ENCODE results near the gene KRI1. TPM values are rescaled to one million over a fixed set of nuclear protein-coding genes. Genes with fewer than 3 reads are reported as not detected.
"Not testable (repeated sequence)": the region's sequence is repeated elsewhere in the genome, so short reads cannot be mapped to it uniquely, and the experiment has no call there.

KRI1 gene
- total RNA-seq, 2 donors from 2014 or later: 14.4 to 37.7 TPM

- H3K4me1 ChIP-seq (ENCODE audit: control insufficient read depth in 1 of 2, low read depth in 2 of 2): peaks cover 0 to 6% of the 10 kb centered on the region in 2 donors
- H3K27me3 ChIP-seq (replicated peaks; ENCODE audit: insufficient read depth): no peaks in the 10 kb centered on the region
- H3K27ac ChIP-seq: no peak overlapping the region
- DNase-seq (ENCODE audit: low spot score): no peak
- H3K36me3 ChIP-seq: no peaks in the 10 kb centered on the region
- no peaks in the 10 kb centered on the region for H3K9me3 ChIP-seq
- no peak for ATAC-seq (ENCODE audit: insufficient number of reproducible peaks, low FRiP score, low read depth)
- no peak overlapping the region for H3K4me3 ChIP-seq
- TF ChIP-seq, protein P1, sequence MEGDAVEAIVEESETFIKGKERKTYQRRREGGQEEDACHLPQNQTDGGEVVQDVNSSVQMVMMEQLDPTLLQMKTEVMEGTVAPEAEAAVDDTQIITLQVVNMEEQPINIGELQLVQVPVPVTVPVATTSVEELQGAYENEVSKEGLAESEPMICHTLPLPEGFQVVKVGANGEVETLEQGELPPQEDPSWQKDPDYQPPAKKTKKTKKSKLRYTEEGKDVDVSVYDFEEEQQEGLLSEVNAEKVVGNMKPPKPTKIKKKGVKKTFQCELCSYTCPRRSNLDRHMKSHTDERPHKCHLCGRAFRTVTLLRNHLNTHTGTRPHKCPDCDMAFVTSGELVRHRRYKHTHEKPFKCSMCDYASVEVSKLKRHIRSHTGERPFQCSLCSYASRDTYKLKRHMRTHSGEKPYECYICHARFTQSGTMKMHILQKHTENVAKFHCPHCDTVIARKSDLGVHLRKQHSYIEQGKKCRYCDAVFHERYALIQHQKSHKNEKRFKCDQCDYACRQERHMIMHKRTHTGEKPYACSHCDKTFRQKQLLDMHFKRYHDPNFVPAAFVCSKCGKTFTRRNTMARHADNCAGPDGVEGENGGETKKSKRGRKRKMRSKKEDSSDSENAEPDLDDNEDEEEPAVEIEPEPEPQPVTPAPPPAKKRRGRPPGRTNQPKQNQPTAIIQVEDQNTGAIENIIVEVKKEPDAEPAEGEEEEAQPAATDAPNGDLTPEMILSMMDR (IDR thresholded peaks at IDR 0.05): no peak
Measured at GRCh38 chr19:10537668-10538067, 28.1 kb downstream of the KRI1 start.

GRCh38 chr19:10535613-10536012 lies 30.2 kb downstream of the KRI1 start:
- ATAC-seq (ENCODE audit: insufficient number of reproducible peaks, low FRiP score, low read depth) (no peak), DNase-seq (ENCODE audit: low spot score) (no peak)
- H3K36me3 ChIP-seq: no peaks in the 10 kb centered on the region
- no peak overlapping the region for H3K4me3 ChIP-seq
- TF ChIP-seq, protein P1 (IDR thresholded peaks at IDR 0.05): no peak
- H3K27ac ChIP-seq: no peak overlapping the region
- H3K27me3 ChIP-seq (replicated peaks; ENCODE audit: insufficient read depth): no peaks in the 10 kb centered on the region
- peaks cover 0 to 6% of the 10 kb centered on the region in 2 donors for H3K4me1 ChIP-seq (ENCODE audit: control insufficient read depth in 1 of 2, low read depth in 2 of 2)
- no peaks in the 10 kb centered on the region for H3K9me3 ChIP-seq

DNA sequence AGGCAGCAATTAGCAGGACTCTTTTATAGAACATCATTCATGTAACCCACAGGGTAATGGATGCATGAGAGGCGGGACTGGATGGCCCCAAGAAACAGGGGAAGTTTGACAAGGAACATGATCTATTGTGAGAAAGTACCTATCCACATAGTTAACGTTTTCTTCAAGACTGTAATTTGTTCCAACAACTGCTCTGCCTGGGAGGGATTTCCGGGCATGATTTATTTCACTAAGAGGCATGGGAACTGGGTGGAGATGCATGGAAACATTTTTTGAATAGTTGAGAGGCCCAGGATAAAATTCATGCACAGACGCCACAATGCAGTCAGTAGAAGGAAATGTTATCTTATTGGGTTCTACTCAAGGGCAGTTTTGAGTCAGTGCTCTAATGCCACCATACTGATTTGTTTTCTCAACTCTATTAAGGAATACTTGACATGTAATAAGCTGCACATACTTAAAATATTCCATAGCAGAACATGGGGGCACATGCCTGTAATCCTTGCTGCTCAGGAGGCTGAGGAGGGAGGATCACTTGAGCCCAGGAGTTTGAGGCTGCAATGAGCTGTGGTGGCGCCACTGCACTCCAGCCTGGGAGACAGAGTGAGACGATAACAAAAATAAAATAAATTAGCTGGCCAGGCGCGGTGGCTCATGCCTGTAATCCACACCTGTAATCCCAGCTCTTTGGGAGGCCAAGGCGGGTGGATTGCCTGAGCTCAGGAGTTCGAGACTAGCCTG lies 32.0 kb downstream of the KRI1 start:
- ATAC-seq (ENCODE audit: insufficient number of reproducible peaks, low FRiP score, low read depth) (peak; percentile 55), DNase-seq (ENCODE audit: low spot score) (no peak)
- Histone ChIP-seq H3K27ac (peak overlapping the region in 1 of 2 donors; percentile 60), H3K4me1 (ENCODE audit: control insufficient read depth in 1 of 2, low read depth in 2 of 2) (peaks cover 0 to 6% of the 10 kb centered on the region in 2 donors), H3K4me3 (no peak overlapping the region), H3K36me3 (no peaks in the 10 kb centered on the region), H3K27me3 (replicated peaks; ENCODE audit: insufficient read depth) (no peaks in the 10 kb centered on the region), H3K9me3 (no peaks in the 10 kb centered on the region)
- TF ChIP-seq, protein P1 (IDR thresholded peaks at IDR 0.05): no peak

DNA sequence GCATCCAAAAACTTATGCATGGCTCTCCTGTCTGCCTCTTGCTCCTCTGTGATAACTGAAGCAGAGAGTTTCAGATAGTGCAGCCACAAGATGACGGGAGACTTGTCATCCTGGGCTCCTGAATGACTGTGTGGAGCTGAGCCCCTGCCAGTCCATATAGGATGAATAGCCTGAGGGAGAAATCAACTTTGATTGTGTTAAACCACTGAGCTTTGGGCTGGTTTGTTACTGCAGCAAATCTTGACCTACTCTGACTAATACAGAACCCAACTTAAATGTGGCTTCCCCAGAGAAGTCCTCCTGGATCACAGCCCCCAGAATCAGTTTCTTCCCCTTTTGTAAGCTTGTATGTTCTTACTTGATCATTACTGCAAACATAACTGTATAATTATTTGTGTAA lies 33.4 kb downstream of the KRI1 start:
- Histone ChIP-seq H3K27me3 (replicated peaks; ENCODE audit: insufficient read depth) (no peaks in the 10 kb centered on the region), H3K4me3 (no peak overlapping the region), H3K9me3 (no peaks in the 10 kb centered on the region), H3K4me1 (ENCODE audit: control insufficient read depth in 1 of 2, low read depth in 2 of 2) (peaks cover 0 to 6% of the 10 kb centered on the region in 2 donors), H3K36me3 (no peaks in the 10 kb centered on the region), H3K27ac (no peak overlapping the region)
- ATAC-seq (ENCODE audit: insufficient number of reproducible peaks, low FRiP score, low read depth) (no peak), DNase-seq (ENCODE audit: low spot score) (no peak)
- TF ChIP-seq, protein P1 (IDR thresholded peaks at IDR 0.05): no peak

DNA sequence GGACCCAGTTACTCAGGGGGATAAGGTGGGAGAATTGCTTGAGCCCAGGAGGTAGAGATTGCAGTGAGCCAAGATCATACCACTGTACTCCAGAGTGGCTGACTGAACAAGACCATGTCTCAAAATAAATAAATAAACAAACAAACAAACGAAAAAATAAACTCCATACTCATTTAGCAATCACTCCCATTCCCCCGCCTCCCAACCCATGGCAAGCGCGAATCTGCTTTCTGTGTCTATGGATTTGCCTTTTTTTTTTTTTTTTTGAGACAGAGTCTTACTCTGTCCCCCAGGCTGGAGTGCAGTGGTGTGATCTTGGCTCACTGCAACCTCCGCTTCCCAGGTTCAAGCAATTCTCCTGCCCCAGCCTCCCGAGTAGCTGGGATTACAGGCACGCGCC lies 38.9 kb downstream of the KRI1 start:
- H3K9me3 ChIP-seq; H3K27me3 ChIP-seq (replicated peaks; ENCODE audit: insufficient read depth); H3K27ac ChIP-seq; H3K4me3 ChIP-seq; DNase-seq (ENCODE audit: low spot score); H3K4me1 ChIP-seq (ENCODE audit: control insufficient read depth in 1 of 2, low read depth in 2 of 2); H3K36me3 ChIP-seq; ATAC-seq (ENCODE audit: insufficient number of reproducible peaks, low FRiP score, low read depth): not testable (repeated sequence)

DNA sequence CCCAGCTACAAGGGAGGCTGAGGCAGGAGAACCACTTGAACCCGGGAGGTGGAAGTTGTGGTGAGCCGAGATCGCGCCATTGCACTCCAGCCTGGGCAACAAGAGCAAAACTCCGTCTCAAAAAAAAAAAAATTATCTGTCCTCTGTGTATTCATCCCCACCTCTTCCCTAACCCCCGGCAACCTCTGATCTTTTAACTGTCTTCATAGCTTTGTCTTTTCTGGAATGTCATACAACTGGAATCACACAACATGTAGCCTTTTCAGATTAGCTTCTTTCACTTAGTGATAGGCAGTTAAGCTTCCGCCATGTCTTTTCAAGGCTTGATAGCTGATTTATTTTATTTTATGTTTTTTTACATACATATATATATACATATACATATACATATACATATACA lies 40.2 kb downstream of the KRI1 start:
- Histone ChIP-seq H3K27me3 (replicated peaks; ENCODE audit: insufficient read depth) (no peaks in the 10 kb centered on the region), H3K4me3 (no peak overlapping the region), H3K4me1 (ENCODE audit: control insufficient read depth in 1 of 2, low read depth in 2 of 2) (no peaks in the 10 kb centered on the region), H3K9me3 (no peaks in the 10 kb centered on the region), H3K27ac (no peak overlapping the region), H3K36me3 (no peaks in the 10 kb centered on the region)
- ATAC-seq (ENCODE audit: insufficient number of reproducible peaks, low FRiP score, low read depth): no peak
- TF ChIP-seq, protein P1 (IDR thresholded peaks at IDR 0.05): no peak
- DNase-seq (ENCODE audit: low spot score): no peak
